PC-9 (cell line): ENCODE measurements around the gene TSPAN32.

Experiments
- EZH2 ChIP-seq: fragments of 200-600 bp; sonication (generic); IDR thresholded peaks from 2 replicates; pipeline ENCODE4 v1.8.0; 2017; ENCODE audit warnings: antibody characterized with exemption, low read depth
- TF ChIP-seq, protein P1 (sequence below): fragments of 200-600 bp; sonication (generic); conservative IDR thresholded peaks from 2 replicates; pipeline ENCODE4 v1.6.1; 2017; ENCODE audit warnings: mixed run types, antibody characterized with exemption, mild to moderate bottlenecking, moderate library complexity

- TF ChIP-seq, protein P1, sequence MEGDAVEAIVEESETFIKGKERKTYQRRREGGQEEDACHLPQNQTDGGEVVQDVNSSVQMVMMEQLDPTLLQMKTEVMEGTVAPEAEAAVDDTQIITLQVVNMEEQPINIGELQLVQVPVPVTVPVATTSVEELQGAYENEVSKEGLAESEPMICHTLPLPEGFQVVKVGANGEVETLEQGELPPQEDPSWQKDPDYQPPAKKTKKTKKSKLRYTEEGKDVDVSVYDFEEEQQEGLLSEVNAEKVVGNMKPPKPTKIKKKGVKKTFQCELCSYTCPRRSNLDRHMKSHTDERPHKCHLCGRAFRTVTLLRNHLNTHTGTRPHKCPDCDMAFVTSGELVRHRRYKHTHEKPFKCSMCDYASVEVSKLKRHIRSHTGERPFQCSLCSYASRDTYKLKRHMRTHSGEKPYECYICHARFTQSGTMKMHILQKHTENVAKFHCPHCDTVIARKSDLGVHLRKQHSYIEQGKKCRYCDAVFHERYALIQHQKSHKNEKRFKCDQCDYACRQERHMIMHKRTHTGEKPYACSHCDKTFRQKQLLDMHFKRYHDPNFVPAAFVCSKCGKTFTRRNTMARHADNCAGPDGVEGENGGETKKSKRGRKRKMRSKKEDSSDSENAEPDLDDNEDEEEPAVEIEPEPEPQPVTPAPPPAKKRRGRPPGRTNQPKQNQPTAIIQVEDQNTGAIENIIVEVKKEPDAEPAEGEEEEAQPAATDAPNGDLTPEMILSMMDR, result no peak
- no peak for TF ChIP-seq EZH2
These were observed at the start of gene TSPAN32, which contains the start of gene C11orf21 for GRCh38 chr11:2301631-2302305.
